Stimulated activated CD8-positive, alpha-beta memory T cell treated with anti-CD3 and anti-CD28 coated beads, Interleukin-4, amount 100 ng/mL, for 24 hours (primary cell): ENCODE measurements around the gene SELENOT.
"Not testable (repeated sequence)": the region's sequence is repeated elsewhere in the genome, so short reads cannot be mapped to it uniquely, and the experiment has no call there.

Experiments used
- DNase-seq: peaks from one replicate; pipeline ENCODE4 v3.0.0-alpha.2; 2020; ENCODE audit warnings: low read depth

SELENOT gene

DNA sequence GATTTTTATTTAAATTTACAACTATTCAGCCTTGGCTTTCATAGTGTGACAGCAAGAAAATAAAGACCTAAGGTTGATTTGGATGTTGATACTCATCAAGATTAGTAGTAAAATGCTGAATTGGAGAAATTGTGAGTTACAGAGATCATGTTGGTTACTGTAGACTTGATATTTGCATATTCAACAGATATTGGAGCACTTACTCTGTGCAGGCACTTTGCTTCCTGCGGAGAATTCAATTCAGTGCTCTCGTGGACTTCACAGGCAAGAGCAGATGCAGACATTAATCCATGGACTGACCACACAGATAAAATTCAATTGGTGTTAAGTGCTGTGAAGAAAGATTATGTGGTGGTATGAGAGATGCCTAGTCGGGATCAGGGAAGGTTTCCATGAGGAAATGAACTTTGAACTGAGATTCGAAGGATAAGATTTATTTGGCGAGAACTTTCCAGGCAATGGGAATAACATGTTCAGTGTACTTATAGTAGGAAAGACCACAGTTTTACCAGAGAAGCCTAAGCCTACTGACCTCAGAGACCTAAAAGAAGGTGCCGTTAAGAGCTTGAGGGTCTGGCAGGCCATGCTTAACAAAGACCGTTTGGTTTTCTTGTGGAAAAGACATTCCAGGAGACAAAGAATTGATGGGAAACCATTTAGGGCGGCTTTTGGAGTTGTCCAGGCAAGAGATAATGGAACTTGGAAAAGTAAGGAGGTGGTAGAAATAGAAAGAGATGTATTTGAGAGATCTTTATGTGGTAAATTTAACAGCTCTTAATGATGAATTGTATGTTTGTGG is 4.3 kb downstream of the SELENOT start:
- DNase-seq, result no peak

DNA sequence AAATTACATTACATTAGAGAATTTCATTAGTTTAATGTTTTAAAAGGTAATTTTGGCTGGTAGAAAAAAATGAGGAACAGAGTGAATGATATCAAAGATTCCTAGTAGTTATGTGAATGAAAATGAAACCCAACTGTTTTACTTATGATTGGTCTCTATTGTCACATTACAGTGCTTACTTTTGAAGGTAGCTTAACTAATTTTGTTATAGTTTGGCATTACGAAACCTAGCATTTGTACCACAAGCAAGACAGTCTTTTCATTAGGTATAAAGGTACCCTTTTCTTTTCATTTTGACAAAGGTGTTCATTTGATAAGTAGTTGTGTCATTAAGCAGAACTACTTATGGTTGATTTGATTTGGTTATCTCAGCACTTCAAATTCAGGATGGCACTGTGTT is 6.9 kb downstream of the SELENOT start:
- no peak for DNase-seq

- DNase-seq, result no peak
Observed at GRCh38 chr3:150610785-150611184, 7.7 kb downstream of the SELENOT start.

DNA sequence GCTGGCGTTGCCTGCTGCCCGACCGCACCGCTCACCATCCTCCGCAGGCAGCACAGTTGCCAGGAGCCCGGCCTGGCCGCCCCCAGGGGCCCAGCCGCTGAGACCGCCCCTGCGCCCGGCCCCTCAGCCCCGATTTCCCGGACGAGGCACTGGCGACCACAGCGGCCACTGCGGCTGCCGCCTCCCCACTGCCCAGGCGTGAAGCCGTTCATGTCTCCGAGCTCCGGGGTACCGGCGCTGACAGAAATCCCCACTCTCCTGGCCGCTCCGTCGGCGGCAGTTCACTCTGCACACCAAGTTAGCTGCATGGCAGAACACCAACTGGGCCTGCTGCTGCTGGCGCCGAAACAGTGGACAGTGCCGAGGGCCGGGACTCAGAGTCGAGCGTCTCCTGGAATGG is 8.5 kb downstream of the SELENOT start:
- DNase-seq, result no peak

GRCh38 chr3:150612494-150612893 is 9.4 kb downstream of the SELENOT start:
- no peak for DNase-seq

- no peak for DNase-seq
Observed at GRCh38 chr3:150613034-150613433, 9.9 kb downstream of the SELENOT start.

- no peak for DNase-seq
Observed at GRCh38 chr3:150613709-150614480, 10.8 kb downstream of the SELENOT start.

- DNase-seq, result no peak
Observed at GRCh38 chr3:150620002-150620689, 17.0 kb downstream of the SELENOT start.

GRCh38 chr3:150622955-150623354 is 19.8 kb downstream of the SELENOT start:
- DNase-seq, result not testable (repeated sequence)

- DNase-seq, result no peak
Observed at GRCh38 chr3:150623945-150624344, 20.8 kb downstream of the SELENOT start.

DNA sequence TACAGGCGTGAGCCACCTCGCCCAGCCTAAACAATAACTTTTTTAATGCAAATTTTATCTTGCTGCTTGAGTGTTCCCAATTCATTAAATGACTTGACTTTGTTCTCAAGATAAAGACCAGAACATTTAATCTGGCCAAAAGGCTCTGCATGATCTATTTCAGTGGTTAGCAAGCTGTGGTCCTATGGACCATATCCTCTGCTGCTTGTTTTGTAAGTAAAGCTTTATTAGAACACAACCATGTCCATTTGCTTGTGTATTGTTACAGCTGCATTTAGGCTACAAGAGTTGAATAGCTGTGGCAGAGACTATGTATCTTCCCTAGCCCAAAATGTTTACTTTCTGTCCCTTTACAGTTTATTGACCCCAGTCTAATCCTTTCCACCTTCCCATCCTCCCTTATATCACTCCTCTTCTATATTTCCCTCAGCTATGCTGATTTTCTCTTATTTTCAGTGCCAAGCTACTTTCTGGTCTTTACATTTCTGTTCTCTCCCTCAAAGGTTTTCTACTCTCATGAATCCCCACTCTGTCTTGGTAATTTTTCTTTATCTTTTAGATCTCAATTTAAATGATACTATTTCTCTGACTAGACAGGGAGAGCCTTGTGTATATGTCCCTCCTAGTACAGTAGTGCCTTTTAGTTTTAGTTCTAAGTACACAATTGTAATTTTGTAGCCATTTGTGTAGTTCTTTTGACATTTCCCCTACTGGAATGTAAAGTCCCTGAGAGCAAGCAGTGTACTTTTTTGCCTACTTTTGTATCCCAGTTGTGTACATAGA is 23.2 kb downstream of the SELENOT start:
- DNase-seq, result no peak

DNA sequence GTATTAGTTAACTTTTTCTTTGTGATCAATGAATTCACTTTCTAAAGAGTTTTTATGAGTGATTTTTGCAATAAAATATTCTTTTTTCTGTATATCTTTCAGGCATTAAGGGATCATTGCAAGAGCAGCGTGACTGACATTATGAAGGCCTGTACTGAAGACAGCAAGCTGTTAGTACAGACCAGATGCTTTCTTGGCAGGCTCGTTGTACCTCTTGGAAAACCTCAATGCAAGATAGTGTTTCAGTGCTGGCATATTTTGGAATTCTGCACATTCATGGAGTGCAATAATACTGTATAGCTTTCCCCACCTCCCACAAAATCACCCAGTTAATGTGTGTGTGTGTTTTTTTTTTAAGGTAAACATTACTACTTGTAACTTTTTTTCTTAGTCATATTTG is 24.4 kb downstream of the SELENOT start:
- no peak for DNase-seq

DNA sequence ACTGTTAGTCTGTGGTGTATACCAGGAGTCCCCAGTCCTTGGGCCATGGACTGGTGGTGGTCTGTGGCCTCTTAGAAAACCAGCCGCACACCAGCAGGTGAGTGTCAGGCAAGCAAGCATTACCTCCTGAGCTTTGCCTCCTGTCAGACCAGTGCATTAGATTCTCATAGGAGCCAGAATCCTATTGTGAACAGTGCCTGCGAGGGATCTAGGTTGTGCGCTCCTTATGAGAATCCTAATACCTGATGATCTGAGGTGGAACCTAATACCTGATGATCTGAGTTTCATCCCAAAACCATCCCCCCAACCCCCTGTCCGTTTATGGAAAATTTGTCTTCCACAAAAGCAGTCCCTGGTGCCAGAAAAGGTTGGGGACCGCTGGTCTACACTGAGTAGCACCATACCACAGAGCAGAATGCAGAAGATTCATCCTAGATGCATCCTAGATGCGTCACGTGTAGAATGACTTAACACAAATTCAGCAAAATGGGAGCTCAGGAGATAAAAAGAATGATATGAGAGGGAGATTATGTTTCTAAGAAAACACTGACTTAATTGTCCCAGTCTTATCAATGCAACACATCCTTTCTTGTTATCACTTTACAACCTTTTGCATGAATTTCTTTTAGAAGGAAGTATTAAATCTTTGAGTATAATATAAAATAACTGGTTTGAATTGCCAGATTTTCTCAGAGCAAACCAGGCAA is 28.5 kb downstream of the SELENOT start:
- DNase-seq, result no peak

- DNase-seq, result no peak
Observed at GRCh38 chr3:150635076-150635475, 32.0 kb downstream of the SELENOT start.

DNA sequence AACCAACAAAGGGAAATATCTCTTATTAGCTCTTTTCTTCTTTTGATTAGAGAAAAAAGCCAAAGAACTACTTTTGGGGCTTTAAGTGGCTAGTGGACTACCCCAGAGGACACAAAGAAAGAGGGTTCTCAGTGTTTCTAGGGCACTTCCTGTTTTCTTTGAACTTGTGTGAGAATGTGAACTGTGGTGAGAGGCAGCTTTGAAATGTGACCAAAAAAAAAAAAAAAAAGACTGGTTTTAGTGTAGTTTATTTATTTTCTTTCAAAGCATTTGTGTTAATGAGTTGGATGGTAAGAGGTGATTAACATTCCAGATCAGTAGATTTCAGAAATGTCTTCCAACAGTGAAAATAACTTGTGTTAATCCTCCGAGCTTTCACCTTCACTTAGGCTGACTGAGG is 32.4 kb downstream of the SELENOT start:
- no peak for DNase-seq

DNA sequence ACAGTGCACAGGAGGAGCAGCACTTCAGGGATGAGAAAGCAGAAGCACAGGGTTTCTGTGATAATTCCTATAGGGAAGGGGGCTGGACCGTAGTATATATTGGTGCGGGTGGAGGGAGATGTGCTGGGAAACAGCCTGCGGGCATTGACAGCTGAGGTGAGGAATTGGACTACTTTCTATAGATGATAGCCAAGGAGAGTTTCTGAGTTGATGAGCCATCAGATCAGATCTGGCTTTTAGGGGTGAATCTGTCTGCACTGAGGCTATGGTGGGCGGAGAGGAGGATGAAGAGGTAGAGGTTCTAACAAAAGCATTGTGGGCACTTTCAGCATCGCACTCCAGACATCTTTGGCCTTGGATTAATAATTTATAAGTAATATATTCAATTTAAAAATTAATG is 33.1 kb downstream of the SELENOT start:
- DNase-seq, result no peak

DNA sequence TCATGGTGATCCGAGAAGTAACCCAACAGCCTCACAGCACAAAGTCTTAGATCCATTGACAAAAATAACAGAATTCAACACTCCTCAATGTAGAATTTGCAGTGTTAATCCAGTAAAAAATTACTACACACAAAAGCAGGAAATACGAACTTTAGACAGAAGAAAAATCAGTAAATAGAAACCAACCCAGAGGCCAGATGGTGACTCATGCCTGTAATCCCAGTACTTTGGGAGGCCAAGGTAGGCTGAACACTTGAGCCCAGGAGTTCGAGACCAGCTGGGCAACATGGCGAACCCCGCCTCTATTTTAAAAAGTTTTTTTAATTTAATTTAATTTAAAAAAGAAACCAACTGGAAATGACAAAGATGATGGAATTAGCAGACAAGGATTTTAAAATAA is 36.1 kb downstream of the SELENOT start:
- DNase-seq, result no peak

GRCh38 chr3:150640256-150640655 is 37.1 kb downstream of the SELENOT start:
- DNase-seq, result no peak

DNA sequence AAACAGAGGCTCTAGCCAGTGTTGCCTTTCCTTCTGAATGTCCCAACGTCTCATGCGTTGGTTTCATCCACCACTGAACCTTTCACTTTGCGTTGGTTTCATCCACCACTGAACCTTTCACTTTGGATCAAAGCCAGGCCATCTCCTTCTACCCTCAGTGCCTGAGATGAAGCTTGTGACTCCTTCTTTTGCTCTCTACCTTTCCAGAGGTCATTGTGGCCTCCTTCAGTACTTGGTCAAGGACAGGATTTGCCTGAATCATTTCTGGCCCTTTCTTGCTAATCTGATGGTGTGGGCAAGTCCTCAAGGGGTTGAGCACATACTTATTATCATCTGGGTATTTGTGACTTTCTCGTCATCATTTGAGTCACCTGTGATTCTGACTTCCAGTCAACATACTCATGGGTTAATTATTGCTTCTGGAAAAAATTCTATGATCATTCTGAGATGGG is 50.0 kb downstream of the SELENOT start:
- DNase-seq, result no peak

DNA sequence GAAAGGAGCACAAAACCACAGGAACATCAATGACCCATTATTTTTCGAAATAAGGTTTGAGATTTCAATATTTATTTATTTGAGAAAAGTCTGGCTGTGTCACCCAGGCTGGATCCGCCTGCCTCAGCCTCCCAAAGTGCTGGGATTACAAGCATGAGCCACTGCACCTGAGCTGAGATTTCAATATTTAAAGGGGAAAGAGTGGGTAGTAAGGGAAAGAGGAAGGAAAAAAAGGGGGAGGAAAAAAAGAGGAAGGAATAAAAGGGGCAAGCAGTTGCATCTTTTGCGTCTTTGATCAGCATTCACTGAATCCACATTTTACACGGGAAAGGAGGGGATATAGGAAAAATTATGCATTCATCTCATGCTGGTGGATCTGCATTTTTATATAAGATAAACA is 53.2 kb downstream of the SELENOT start:
- DNase-seq, result no peak
